PC-9 (cell line): Measurements from ENCODE around the gene USP34.

Source experiments
- EZH2 ChIP-seq: fragments of 200-600 bp; sonication (generic); IDR thresholded peaks from 2 replicates; pipeline ENCODE4 v1.8.0; 2017; ENCODE audit warnings: antibody characterized with exemption, low read depth
- TF ChIP-seq, protein P1 (sequence below): fragments of 200-600 bp; sonication (generic); conservative IDR thresholded peaks from 2 replicates; pipeline ENCODE4 v1.6.1; 2017; ENCODE audit warnings: mixed run types, antibody characterized with exemption, mild to moderate bottlenecking, moderate library complexity

DNA sequence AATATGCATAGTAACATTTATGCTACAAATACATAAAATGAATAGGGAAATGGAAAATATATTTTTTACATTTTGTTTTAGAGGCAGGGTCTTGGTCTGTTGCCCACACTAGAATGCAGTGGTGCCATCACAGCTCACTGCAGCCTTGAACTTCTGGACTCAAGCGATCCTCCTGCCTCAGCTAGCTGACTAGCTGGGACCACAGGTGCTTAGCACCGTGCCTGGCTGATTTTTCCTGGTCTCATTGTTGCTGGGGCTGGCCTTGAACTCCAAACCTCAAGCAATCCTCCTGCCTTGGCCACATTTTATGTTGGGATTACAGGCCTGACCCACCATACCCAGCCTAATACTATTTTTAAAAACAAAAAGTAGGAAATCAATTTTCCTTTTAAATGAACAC is 34.1 kb upstream of the USP34 start:
- TF ChIP-seq, protein P1, sequence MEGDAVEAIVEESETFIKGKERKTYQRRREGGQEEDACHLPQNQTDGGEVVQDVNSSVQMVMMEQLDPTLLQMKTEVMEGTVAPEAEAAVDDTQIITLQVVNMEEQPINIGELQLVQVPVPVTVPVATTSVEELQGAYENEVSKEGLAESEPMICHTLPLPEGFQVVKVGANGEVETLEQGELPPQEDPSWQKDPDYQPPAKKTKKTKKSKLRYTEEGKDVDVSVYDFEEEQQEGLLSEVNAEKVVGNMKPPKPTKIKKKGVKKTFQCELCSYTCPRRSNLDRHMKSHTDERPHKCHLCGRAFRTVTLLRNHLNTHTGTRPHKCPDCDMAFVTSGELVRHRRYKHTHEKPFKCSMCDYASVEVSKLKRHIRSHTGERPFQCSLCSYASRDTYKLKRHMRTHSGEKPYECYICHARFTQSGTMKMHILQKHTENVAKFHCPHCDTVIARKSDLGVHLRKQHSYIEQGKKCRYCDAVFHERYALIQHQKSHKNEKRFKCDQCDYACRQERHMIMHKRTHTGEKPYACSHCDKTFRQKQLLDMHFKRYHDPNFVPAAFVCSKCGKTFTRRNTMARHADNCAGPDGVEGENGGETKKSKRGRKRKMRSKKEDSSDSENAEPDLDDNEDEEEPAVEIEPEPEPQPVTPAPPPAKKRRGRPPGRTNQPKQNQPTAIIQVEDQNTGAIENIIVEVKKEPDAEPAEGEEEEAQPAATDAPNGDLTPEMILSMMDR, result no peak
- no peak for TF ChIP-seq EZH2
